H9 (cell line): ENCODE results near the gene CNGA2. TPM values are rescaled to one million over a fixed set of nuclear protein-coding genes. Genes with fewer than 3 reads are reported as not detected.

Experiments
- DNase-seq: peaks from one replicate; pipeline ENCODE4 v3.0.0-alpha.2; 2017
- H2AFZ ChIP-seq: one replicate; pipeline ENCODE4 v1.6.1; 2013; ENCODE audit warnings: mild to moderate bottlenecking, low read length, control low read depth, moderate library complexity
- H2AK5ac ChIP-seq: 2 replicates; pipeline ENCODE4 v1.6.1; 2013; ENCODE audit warnings: low read length, control low read depth, mixed read lengths; ENCODE audit not compliant: insufficient read length
- H2BK120ac ChIP-seq: one replicate; pipeline ENCODE4 v1.6.1; 2013; ENCODE audit warnings: low read depth, mild to moderate bottlenecking, low read length, control low read depth, inconsistent platforms; ENCODE audit not compliant: poor library complexity, severe bottlenecking
- H2BK12ac ChIP-seq: 2 replicates; pipeline ENCODE4 v1.6.1; 2013; ENCODE audit warnings: low read length, control low read depth, mixed read lengths, low read depth; ENCODE audit not compliant: insufficient read length
- H2BK15ac ChIP-seq: 2 replicates; pipeline ENCODE4 v1.6.1; 2013; ENCODE audit warnings: low read depth, low read length, control low read depth
- H2BK20ac ChIP-seq: one replicate; pipeline ENCODE4 v1.6.1; 2013; ENCODE audit warnings: low read depth, mild to moderate bottlenecking, low read length, control low read depth, inconsistent platforms; ENCODE audit not compliant: poor library complexity, severe bottlenecking
- H2BK5ac ChIP-seq: 2 replicates; pipeline ENCODE4 v1.6.1; 2013; ENCODE audit warnings: low read length, control low read depth, mixed read lengths; ENCODE audit not compliant: insufficient read length
- H3K14ac ChIP-seq: 2 replicates; pipeline ENCODE4 v1.6.1; 2013; ENCODE audit warnings: low read length, control low read depth; ENCODE audit not compliant: insufficient read depth
- H3K18ac ChIP-seq: 2 replicates; pipeline ENCODE4 v1.6.1; 2013; ENCODE audit warnings: low read depth, mild to moderate bottlenecking, mixed read lengths, low read length, control low read depth; ENCODE audit not compliant: insufficient read length
- H3K23ac ChIP-seq: 2 replicates; pipeline ENCODE4 v1.6.1; 2013; ENCODE audit warnings: low read length, control low read depth, mixed read lengths, low read depth; ENCODE audit not compliant: insufficient read length
- H3K23me2 ChIP-seq: 2 replicates; pipeline ENCODE4 v1.6.1; 2013; ENCODE audit warnings: low read depth, mild to moderate bottlenecking, mixed read lengths, low read length, control low read depth; ENCODE audit not compliant: insufficient read length, poor library complexity, severe bottlenecking
- H3K27ac ChIP-seq: 2 replicates; pipeline ENCODE4 v1.5.1; 2013; ENCODE audit warnings: low read length, control low read depth, mixed read lengths, low read depth; ENCODE audit not compliant: insufficient read length
- H3K27me3 ChIP-seq: 2 replicates; pipeline ENCODE4 v1.6.1; 2013; ENCODE audit warnings: low read length, control low read depth, inconsistent platforms; ENCODE audit not compliant: insufficient read depth
- H3K4ac ChIP-seq: 2 replicates; pipeline ENCODE4 v1.6.1; 2013; ENCODE audit warnings: low read depth, mild to moderate bottlenecking, control low read depth, inconsistent platforms, low read length, moderate library complexity
- H3K4me1 ChIP-seq: 2 replicates; pipeline ENCODE4 v1.6.1; 2013; ENCODE audit warnings: low read length, control low read depth, inconsistent platforms; ENCODE audit not compliant: insufficient read depth
- H3K4me2 ChIP-seq: 2 replicates; pipeline ENCODE4 v1.6.1; 2013; ENCODE audit warnings: low read length, control low read depth, mixed read lengths; ENCODE audit not compliant: insufficient read length, insufficient read depth
- H3K56ac ChIP-seq: 2 replicates; pipeline ENCODE4 v1.6.1; 2013; ENCODE audit warnings: low read depth, mild to moderate bottlenecking, mixed read lengths, low read length, control low read depth; ENCODE audit not compliant: insufficient read length
- H3K79me1 ChIP-seq: 2 replicates; pipeline ENCODE4 v1.6.1; 2013; ENCODE audit warnings: low read depth, mild to moderate bottlenecking, moderate library complexity, low read length, control low read depth, inconsistent platforms; ENCODE audit not compliant: insufficient read depth, poor library complexity, severe bottlenecking
- H3K79me2 ChIP-seq: 2 replicates; pipeline ENCODE4 v1.6.1; 2013; ENCODE audit warnings: low read length, control low read depth, inconsistent platforms; ENCODE audit not compliant: insufficient read depth
- H3K9ac ChIP-seq: 2 replicates; pipeline ENCODE4 v1.6.1; 2013; ENCODE audit warnings: low read length, control low read depth, mixed read lengths; ENCODE audit not compliant: insufficient read length; ENCODE audit errors: extremely low read depth
- H3K9me3 ChIP-seq: one replicate; pipeline ENCODE4 v1.6.1; 2013; ENCODE audit warnings: low read depth, low read length, inconsistent platforms; ENCODE audit not compliant: control insufficient read depth
- H3T11ph ChIP-seq: one replicate; pipeline ENCODE4 v1.6.1; 2013; ENCODE audit warnings: mild to moderate bottlenecking, low read length, control low read depth, inconsistent platforms
- H4K20me1 ChIP-seq: one replicate; pipeline ENCODE4 v1.6.1; 2013; ENCODE audit not compliant: control insufficient read depth, insufficient read length, insufficient read depth
- H4K5ac ChIP-seq: 2 replicates; pipeline ENCODE4 v1.6.1; 2013; ENCODE audit warnings: low read depth, mild to moderate bottlenecking, mixed read lengths, low read length, control low read depth; ENCODE audit not compliant: insufficient read length
- H4K8ac ChIP-seq: replicated peaks from 2 replicates; pipeline ENCODE4 v1.6.1; 2013; ENCODE audit warnings: low read length, control low read depth, mixed read lengths, low read depth; ENCODE audit not compliant: insufficient read length
- H4K91ac ChIP-seq: 2 replicates; pipeline ENCODE4 v1.6.1; 2013; ENCODE audit warnings: low read depth, mild to moderate bottlenecking, moderate library complexity, mixed read lengths, low read length, control low read depth; ENCODE audit not compliant: insufficient read length
- H3K27ac Mint-ChIP-seq, 3 experiments: 2 replicates in 2 of 3; 3 replicates in 1 of 3; pipeline ENCODE4 v1.8.0; 2020 to 2021; ENCODE audit warnings: mixed read lengths in 3 of 3, mild to moderate bottlenecking in 1 of 3, moderate library complexity in 1 of 3
- H3K27me3 Mint-ChIP-seq: 2 replicates; pipeline ENCODE4 v1.8.0; 2021; ENCODE audit warnings: low read depth, mild to moderate bottlenecking, moderate library complexity, mixed read lengths
- H3K36me3 Mint-ChIP-seq, 3 experiments: 2 replicates in 2 of 3; 3 replicates in 1 of 3; pipeline ENCODE4 v1.8.0; 2020 to 2021; ENCODE audit warnings: low read depth in 3 of 3, mixed read lengths in 3 of 3; ENCODE audit not compliant: insufficient read depth in 1 of 3
- H3K4me1 Mint-ChIP-seq, 2 experiments: 2 replicates each; pipeline ENCODE4 v1.8.0; 2020; ENCODE audit warnings: mixed read lengths in 2 of 2
- H3K4me3 Mint-ChIP-seq, 2 experiments: 2 replicates in 1 of 2; 3 replicates in 1 of 2; pipeline ENCODE4 v1.8.0; 2020 to 2021; ENCODE audit warnings: mild to moderate bottlenecking in 2 of 2, mixed read lengths in 2 of 2, moderate library complexity in 1 of 2
- H3K9me3 Mint-ChIP-seq, 2 experiments: 2 replicates in 1 of 2; 3 replicates in 1 of 2; pipeline ENCODE4 v1.8.0; 2020; ENCODE audit warnings: mild to moderate bottlenecking in 2 of 2, mixed read lengths in 2 of 2, moderate library complexity in 1 of 2
- WGBS: extraction: QIAGEN DNeasy Blood & Tissue Kit; methylation state at CpG from one replicate; pipeline ENCODE4 v1.1.7; 2013; ENCODE audit warnings: missing lambda C conversion rate, low lambda C conversion rate, mixed read lengths; ENCODE audit not compliant: insufficient read length; ENCODE audit errors: extremely low coverage; 5-methylcytosine and 5-hydroxymethylcytosine counted together
- total RNA-seq: library from RNA; stranded (reverse); gene quantifications from 2 replicates; pipeline ENCODE4 v1.2.1, GENCODE V29; 2021
- TF ChIP-seq, protein P1 (sequence below): fragments of 200-600 bp; sonication (generic); conservative IDR thresholded peaks from 3 replicates; pipeline ENCODE4 v1.8.0; 2021; ENCODE audit warnings: antibody characterized with exemption, mild to moderate bottlenecking

The CNGA2 gene
- total RNA-seq, 1 experiment from 2014 or later, result not detected

DNA sequence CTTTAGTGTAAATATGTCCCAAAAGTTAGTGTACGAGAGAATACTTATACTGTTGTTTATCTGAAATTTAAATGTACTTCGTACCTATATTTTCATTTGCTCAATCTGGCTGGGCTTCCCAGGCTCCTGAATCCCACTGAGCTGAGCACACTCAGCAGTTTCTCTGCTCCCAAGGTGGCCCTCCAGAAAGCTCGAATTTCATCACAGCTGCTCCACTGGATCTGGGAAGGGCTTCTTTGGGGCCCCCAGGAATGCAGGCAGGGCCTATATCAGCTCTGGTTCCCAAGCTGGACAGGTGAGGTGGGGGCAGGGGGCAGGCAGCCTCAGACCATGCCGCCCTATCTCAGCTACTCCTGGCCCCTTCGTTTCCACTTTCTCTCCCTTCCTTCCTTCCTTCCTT is 20.2 kb upstream of the CNGA2 start:
- Histone ChIP-seq H3K27me3 (no peaks in the 10 kb centered on the region), H4K91ac (no peak overlapping the region), H2BK15ac (no peak overlapping the region), H3K23me2 (no peaks in the 10 kb centered on the region), H3K18ac (no peak overlapping the region), H3K27ac (no peak overlapping the region), H3K9me3 (peaks cover 34% of the 10 kb centered on the region), H4K20me1 (no peaks in the 10 kb centered on the region), H2BK12ac (no peak overlapping the region), H3T11ph (no peak overlapping the region), H2AK5ac (no peak overlapping the region), H3K4ac (no peak overlapping the region), H2BK120ac (no peak overlapping the region), H3K23ac (no peak overlapping the region), H4K5ac (no peak overlapping the region), H3K56ac (no peak overlapping the region), H4K8ac (no peak overlapping the region), H2AFZ (no peak overlapping the region), H2BK5ac (no peak overlapping the region), H3K79me1 (no peaks in the 10 kb centered on the region), H3K14ac (no peak overlapping the region), H3K4me2 (no peak overlapping the region), H2BK20ac (no peak overlapping the region), H3K4me1 (no peaks in the 10 kb centered on the region; the same call in 1 of the 2 replicates), H3K79me2 (no peaks in the 10 kb centered on the region), H3K9ac (no peak overlapping the region)
- Mint-ChIP-seq H3K27me3 (peaks cover 8% of the 10 kb centered on the region), H3K4me3 (no peak overlapping the region), H3K9me3 (peaks cover 59 to 60% of the 10 kb centered on the region in 2 experiments), H3K36me3 (peaks cover 0 to 2% (median 0%) of the 10 kb centered on the region in 3 experiments; a peak in 2 of 7 replicates), H3K4me1 (peaks cover 13 to 19% of the 10 kb centered on the region in 2 experiments), H3K27ac (no peak overlapping the region)
- WGBS, result no CpG with 5 or more reads among the region's 5 CpGs
- TF ChIP-seq, protein P1, sequence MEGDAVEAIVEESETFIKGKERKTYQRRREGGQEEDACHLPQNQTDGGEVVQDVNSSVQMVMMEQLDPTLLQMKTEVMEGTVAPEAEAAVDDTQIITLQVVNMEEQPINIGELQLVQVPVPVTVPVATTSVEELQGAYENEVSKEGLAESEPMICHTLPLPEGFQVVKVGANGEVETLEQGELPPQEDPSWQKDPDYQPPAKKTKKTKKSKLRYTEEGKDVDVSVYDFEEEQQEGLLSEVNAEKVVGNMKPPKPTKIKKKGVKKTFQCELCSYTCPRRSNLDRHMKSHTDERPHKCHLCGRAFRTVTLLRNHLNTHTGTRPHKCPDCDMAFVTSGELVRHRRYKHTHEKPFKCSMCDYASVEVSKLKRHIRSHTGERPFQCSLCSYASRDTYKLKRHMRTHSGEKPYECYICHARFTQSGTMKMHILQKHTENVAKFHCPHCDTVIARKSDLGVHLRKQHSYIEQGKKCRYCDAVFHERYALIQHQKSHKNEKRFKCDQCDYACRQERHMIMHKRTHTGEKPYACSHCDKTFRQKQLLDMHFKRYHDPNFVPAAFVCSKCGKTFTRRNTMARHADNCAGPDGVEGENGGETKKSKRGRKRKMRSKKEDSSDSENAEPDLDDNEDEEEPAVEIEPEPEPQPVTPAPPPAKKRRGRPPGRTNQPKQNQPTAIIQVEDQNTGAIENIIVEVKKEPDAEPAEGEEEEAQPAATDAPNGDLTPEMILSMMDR, result no peak
- no peak for DNase-seq
